GM12874 (cell line): ENCODE results near the gene ZCCHC14.
A peak's percentile ranks its signal among the peaks of the same experiment; 100 is the strongest.

Experiments used
- TF ChIP-seq, protein P1 (sequence below): IDR thresholded peaks from 2 replicates; pipeline ENCODE4 v1.5.1; 2011; ENCODE audit warnings: low read depth, mild to moderate bottlenecking, control low read depth, low read length, moderate library complexity; ENCODE audit not compliant: insufficient read depth

The ZCCHC14 gene

DNA sequence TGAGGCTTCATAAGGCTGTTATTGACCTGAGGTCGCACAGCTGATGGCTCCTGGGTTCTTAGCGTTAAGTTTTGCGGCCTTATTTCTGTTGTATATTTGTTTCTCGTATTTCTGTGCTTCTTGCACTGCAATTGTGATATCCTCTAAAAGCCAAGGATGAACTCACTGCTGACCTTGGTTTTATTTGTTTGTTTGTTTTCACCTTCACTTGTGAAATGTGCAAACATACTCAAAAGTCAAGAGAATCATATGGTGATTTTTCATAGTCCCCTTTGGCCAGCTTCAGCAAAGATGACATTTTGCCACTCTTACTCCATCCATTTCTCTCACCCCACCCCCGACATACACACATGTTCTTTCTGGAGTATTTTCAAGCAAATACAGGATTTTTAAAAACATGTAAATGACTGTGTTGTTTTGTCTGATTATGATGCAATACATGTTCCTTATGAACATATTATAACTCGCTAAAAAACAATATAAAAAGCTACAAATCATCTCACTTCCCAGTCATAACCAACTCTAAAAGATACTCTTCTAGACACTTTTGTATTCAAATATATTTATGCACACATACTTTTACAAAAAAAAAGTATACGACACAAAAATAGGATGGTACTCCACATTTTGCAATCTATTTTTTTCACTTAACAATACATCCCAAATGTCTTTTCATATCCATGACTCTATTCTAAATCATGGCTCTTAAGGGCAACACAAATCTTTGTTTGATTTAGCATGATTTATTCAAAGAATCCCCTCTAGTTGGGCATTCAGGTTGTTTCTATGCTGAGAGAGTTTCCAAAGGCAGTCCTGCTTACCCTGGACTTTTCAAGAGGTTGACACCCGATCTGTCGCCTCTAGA is 5.7 kb upstream of the ZCCHC14 start:
- TF ChIP-seq, protein P1, sequence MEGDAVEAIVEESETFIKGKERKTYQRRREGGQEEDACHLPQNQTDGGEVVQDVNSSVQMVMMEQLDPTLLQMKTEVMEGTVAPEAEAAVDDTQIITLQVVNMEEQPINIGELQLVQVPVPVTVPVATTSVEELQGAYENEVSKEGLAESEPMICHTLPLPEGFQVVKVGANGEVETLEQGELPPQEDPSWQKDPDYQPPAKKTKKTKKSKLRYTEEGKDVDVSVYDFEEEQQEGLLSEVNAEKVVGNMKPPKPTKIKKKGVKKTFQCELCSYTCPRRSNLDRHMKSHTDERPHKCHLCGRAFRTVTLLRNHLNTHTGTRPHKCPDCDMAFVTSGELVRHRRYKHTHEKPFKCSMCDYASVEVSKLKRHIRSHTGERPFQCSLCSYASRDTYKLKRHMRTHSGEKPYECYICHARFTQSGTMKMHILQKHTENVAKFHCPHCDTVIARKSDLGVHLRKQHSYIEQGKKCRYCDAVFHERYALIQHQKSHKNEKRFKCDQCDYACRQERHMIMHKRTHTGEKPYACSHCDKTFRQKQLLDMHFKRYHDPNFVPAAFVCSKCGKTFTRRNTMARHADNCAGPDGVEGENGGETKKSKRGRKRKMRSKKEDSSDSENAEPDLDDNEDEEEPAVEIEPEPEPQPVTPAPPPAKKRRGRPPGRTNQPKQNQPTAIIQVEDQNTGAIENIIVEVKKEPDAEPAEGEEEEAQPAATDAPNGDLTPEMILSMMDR, result no peak

DNA sequence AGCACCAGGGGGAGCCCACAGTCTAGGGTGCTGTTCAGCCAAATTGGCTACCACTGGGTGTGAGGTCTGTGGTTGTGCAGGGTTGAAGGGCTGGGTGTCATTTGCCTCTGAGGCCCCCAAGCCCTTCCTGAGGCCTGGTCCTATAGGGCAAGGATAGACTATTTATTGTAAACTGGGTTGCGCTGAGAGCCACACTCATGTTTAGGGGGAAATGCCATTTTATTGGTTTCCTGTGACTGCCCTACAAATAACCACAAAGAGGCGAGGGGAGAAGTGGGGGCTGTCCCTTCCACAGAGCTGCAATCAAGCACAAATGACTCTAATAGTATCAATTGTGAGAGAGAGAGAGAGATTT is 3.6 kb upstream of the ZCCHC14 start:
- TF ChIP-seq, protein P1, result peak; percentile 18; the same call in 1 of the 2 replicates

DNA sequence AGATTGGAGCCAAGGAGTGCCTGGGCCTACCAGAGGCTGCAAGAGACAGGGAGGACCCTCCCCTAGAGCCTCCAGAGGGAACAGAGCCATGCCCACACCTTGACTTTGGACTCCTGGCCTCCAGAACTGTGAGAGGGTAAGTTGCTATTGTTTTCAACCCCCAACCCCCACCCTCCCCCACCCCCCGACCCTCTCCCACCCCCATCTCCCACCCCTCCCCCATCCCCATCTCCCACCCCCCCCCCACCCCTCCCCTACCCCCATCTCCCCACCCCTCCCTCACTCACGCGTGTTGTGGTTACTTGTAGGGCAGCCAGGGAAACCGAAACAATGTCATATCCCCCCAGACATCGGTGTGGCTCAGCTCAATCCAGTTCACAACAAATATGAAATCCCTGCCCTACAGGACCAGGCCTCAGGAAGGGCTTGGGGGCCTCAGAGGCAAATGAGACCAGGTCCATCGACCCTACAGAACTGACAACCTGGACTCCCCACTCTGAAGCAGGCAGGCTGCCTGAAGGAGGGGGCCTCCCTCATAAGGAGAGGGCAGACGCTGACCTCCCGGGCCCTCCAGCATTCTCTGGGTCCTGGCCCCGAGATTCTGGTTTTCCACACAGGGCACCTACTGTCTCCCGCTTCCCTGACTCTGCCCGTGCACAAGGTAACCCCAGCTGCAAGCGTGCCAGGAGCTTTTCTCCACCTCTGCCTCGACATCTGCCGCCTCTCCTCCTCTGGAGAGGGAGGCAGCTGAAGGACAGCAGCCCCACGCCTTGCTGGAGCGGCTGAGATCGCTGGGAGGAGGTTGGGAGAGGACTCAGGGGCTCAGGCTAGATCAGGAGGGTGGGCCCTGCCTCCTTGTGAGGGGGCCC is 3.0 kb upstream of the ZCCHC14 start:
- TF ChIP-seq, protein P1, result no peak

DNA sequence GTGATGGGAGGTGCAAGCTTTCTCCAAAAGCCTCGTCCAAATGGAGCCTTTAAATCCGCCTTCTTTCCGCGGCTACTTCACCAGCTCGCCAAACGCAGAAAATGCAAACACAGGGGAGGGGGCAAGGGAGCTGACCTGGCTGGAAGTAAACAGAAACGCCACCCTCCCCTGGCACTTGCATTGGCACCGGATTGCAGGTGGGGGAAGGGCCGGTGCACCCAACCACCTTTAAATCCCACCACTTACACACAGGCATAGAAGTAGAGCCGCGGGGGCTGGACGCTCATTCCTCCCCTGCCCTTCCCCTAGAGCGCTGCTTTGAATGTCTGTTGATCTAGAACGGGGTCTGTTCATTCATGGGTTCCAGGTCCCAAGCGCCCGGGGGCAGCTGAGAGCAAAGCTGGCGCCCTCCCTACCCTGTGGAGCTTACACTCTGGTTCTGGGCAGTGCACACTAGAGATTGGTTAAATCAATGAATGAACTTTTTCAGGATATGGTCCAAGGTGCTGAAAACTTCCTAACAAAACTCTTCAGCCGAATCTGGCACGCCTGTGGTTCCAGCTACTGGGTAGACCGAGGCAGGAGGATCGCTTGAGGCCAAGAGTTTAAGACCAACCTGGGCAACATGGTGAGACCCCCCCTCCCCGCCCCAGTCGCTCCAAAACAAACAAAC is 920 bp upstream of the ZCCHC14 start:
- TF ChIP-seq, protein P1, result no peak

DNA sequence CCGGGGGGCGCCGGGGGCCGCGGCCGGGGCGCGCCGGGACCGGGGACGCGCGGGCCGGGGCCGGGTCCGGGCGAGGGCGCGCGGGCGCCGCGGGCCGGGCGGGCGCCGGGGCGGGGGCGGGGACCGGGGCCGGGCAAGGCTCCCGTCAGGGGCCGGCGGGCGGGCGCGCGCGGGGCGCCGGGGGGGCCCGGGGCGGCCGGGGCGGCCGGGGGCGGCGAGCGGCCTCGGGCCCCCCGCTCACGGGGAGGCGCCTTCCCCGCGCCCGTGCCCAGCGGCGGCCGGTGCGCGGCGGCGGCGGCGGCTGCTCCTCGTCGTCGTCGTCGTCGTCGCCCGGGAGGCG is 563 bp downstream of the ZCCHC14 start:
- TF ChIP-seq, protein P1, result no peak

DNA sequence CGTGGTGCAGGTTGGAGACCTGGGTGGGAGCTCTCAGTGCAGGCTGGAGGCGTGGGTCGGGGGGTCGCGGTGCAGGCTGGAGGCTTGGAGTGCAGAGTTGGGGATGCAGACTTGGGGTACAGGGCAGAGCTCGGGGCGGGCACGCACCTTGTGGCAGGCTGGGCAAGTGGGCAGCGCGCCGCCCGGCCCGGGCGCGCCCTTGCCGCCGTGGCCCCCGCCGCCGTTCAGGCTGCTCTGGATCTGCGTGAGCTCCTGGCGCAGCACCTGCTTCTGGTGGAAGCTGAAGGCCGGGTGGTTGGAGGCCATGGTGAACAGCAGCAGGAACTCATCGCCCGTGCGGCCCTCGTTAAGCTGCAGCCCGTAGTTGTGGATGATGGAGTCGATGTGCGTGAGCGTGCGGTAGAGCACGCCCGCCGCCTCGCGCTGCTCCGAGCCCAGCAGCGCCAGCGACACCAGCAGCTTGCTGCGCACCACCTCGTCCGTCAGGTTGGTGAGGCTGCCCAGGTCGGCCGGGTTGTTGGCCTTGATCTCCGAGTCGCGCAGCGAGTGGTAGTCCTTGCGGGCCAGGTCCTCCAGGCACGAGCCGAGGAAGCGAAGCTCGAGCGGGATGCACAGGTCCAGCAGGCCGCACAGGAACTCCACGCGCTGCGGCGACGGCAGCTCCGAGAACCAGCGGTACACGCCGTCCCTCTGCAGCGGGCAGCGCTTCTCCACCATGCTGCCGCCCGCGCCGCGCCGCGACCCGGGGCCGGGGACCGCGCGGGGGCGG is 1.1 kb downstream of the ZCCHC14 start:
- TF ChIP-seq, protein P1, result no peak
